GM21528 (cell line): ENCODE results near the gene RYR2.

ENCODE experiments used
- ATAC-seq: cut with Tn5 transposase; IDR thresholded peaks from one replicate; pipeline ENCODE4 v1.9.1; 2021; ENCODE audit warnings: mild to moderate bottlenecking, moderate library complexity; ENCODE audit not compliant: unreplicated experiment, low FRiP score

Gene RYR2

GRCh38 chr1:237031480-237031879, 10.5 kb upstream of the RYR2 start:
- no peak for ATAC-seq

- peak; percentile 93 for ATAC-seq
Observed at GRCh38 chr1:237032029-237032428, 10.0 kb upstream of the RYR2 start.

GRCh38 chr1:237033061-237033460, 8.9 kb upstream of the RYR2 start:
- ATAC-seq = no peak

GRCh38 chr1:237033804-237034203, 8.2 kb upstream of the RYR2 start:
- no peak for ATAC-seq

- no peak for ATAC-seq
Observed at GRCh38 chr1:237035759-237036158, 6.2 kb upstream of the RYR2 start.

GRCh38 chr1:237038211-237038610, 3.8 kb upstream of the RYR2 start:
- no peak for ATAC-seq

GRCh38 chr1:237040823-237041222, 1.2 kb upstream of the RYR2 start:
- ATAC-seq = no peak

- ATAC-seq = no peak
Observed at GRCh38 chr1:237041461-237041794, 556 bp upstream of the RYR2 start.

GRCh38 chr1:237042526-237042891, 525 bp downstream of the RYR2 start:
- ATAC-seq = no peak

- ATAC-seq = no peak
Observed at GRCh38 chr1:237042892-237043576, 1.1 kb downstream of the RYR2 start.

GRCh38 chr1:237043846-237044636, 2.1 kb downstream of the RYR2 start:
- ATAC-seq = no peak

GRCh38 chr1:237045278-237046016, 3.5 kb downstream of the RYR2 start:
- ATAC-seq = no peak

- ATAC-seq = no peak
Observed at GRCh38 chr1:237048803-237049202, 6.8 kb downstream of the RYR2 start.

- ATAC-seq = no peak
Observed at GRCh38 chr1:237050185-237050584, 8.2 kb downstream of the RYR2 start.

GRCh38 chr1:237050915-237051314, 8.9 kb downstream of the RYR2 start:
- no peak for ATAC-seq

GRCh38 chr1:237054313-237054712, 12.3 kb downstream of the RYR2 start:
- no peak for ATAC-seq

GRCh38 chr1:237058470-237058869, 16.5 kb downstream of the RYR2 start:
- no peak for ATAC-seq

GRCh38 chr1:237059244-237059643, 17.3 kb downstream of the RYR2 start:
- no peak for ATAC-seq

GRCh38 chr1:237062976-237063375, 21.0 kb downstream of the RYR2 start:
- no peak for ATAC-seq

GRCh38 chr1:237065903-237066302, 23.9 kb downstream of the RYR2 start:
- ATAC-seq = no peak

GRCh38 chr1:237070519-237070918, 28.5 kb downstream of the RYR2 start:
- ATAC-seq = no peak
